GM12873 (cell line): ENCODE results near the gene COLEC12.

Experiments
- CTCF ChIP-seq: IDR thresholded peaks from 2 replicates; pipeline ENCODE4 v1.5.1; 2012; ENCODE audit warnings: low read depth, mild to moderate bottlenecking, moderate library complexity, low read length, control low read depth; ENCODE audit not compliant: insufficient read depth; ENCODE audit errors: missing control alignments

Gene COLEC12

GRCh38 chr18:459814-460593 lies 40.5 kb downstream of the COLEC12 start:
- TF ChIP-seq CTCF: no peak

GRCh38 chr18:457521-458412 lies 42.7 kb downstream of the COLEC12 start:
- no peak for TF ChIP-seq CTCF

- TF ChIP-seq CTCF: no peak
These were observed 43.4 kb downstream of the COLEC12 start for GRCh38 chr18:457140-457519.

GRCh38 chr18:456361-457139 lies 44.0 kb downstream of the COLEC12 start:
- TF ChIP-seq CTCF: no peak

- TF ChIP-seq CTCF: no peak
These were observed 47.1 kb downstream of the COLEC12 start for GRCh38 chr18:453400-453799.

- no peak for TF ChIP-seq CTCF
These were observed 47.7 kb downstream of the COLEC12 start for GRCh38 chr18:452816-453215.
